Lower leg skin (tissue), 3 donors: Measurements from ENCODE around the gene CPS1.

Experiments
- POLR2A ChIP-seq, 2 donors: fragments of 450-650 bp; IDR thresholded peaks; one replicate each; pipeline ENCODE4 v1.6.1; 2016 to 2017; ENCODE audit warnings: antibody characterized with exemption in 2 of 2, mild to moderate bottlenecking in 1 of 2, moderate library complexity in 1 of 2
- TF ChIP-seq, protein P1 (sequence below), 3 donors: fragments of 450-650 bp; IDR thresholded peaks; one replicate each; pipeline ENCODE4 v1.5.1; 2016; ENCODE audit warnings: antibody characterized with exemption in 3 of 3, mild to moderate bottlenecking in 3 of 3, moderate library complexity in 2 of 3

- TF ChIP-seq, protein P1, sequence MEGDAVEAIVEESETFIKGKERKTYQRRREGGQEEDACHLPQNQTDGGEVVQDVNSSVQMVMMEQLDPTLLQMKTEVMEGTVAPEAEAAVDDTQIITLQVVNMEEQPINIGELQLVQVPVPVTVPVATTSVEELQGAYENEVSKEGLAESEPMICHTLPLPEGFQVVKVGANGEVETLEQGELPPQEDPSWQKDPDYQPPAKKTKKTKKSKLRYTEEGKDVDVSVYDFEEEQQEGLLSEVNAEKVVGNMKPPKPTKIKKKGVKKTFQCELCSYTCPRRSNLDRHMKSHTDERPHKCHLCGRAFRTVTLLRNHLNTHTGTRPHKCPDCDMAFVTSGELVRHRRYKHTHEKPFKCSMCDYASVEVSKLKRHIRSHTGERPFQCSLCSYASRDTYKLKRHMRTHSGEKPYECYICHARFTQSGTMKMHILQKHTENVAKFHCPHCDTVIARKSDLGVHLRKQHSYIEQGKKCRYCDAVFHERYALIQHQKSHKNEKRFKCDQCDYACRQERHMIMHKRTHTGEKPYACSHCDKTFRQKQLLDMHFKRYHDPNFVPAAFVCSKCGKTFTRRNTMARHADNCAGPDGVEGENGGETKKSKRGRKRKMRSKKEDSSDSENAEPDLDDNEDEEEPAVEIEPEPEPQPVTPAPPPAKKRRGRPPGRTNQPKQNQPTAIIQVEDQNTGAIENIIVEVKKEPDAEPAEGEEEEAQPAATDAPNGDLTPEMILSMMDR (IDR thresholded peaks at IDR 0.05), result no peak
- TF ChIP-seq POLR2A (IDR thresholded peaks at IDR 0.05), result no peak
These were observed 99.0 kb downstream of the CPS1 start for GRCh38 chr2:210655229-210655975.
